H1 (cell line): Measurements from ENCODE around the gene SMAD6. TPM values are rescaled to one million over a fixed set of nuclear protein-coding genes. Genes with fewer than 3 reads are reported as not detected.

Experiments used
- FOSL1 ChIP-seq: IDR thresholded peaks from 2 replicates; pipeline ENCODE4 v1.6.1; 2011; ENCODE audit warnings: mild to moderate bottlenecking, low read depth, low read length, moderate library complexity; ENCODE audit not compliant: insufficient read depth
- KDM5A ChIP-seq: fragments of 200-600 bp; IDR thresholded peaks from 2 replicates; pipeline ENCODE4 v1.7.1; 2012; ENCODE audit warnings: mild to moderate bottlenecking, low read length, inconsistent platforms, mixed read lengths
- PHF8 ChIP-seq: fragments of 200-600 bp; sonication (generic); conservative IDR thresholded peaks from 2 replicates; pipeline ENCODE4 v1.7.1; 2012; ENCODE audit warnings: low read depth, mild to moderate bottlenecking, inconsistent platforms, low read length, moderate library complexity
- SIX5 ChIP-seq: IDR thresholded peaks from 2 replicates; pipeline ENCODE4 v1.6.1; 2011; ENCODE audit warnings: mild to moderate bottlenecking, low read depth, low read length
- TAF7 ChIP-seq: optimal IDR thresholded peaks from 2 replicates; pipeline ENCODE3; 2011; ENCODE audit warnings: low read depth, mild to moderate bottlenecking, inconsistent platforms, low read length, moderate library complexity, borderline replicate concordance
- polyA plus RNA-seq, 7 experiments: library from polyadenylated mRNA; depleted of rRNA in 3 of 7; stranded (reverse) in 5 of 7; unstranded in 2 of 7; fragments of >200 nt in 5 of 7; fragments of 200-250 nt in 2 of 7; gene quantifications; 1 replicate in 5 of 7; 2 replicates in 1 of 7; 4 replicates in 1 of 7; pipeline versions ENCODE4 v1.2.1 to v1.2.3, GENCODE V29; 2011 to 2013; ENCODE audit warnings: missing spikeins in 2 of 7, mixed read lengths in 2 of 7
- total RNA-seq: library from RNA; stranded (reverse); fragmentation: NEBNext Ultra II Directional; extraction: Animal tissue kit (Norgen Biotek cat#: 25700); gene quantifications from 2 replicates; pipeline ENCODE4 v1.2.1, GENCODE V29; 2021
- TF ChIP-seq, protein P1 (sequence below), 3 experiments: IDR thresholded peaks; 1 replicate in 2 of 3; 2 replicates in 1 of 3; pipeline versions ENCODE4 v1.5.1 to v1.6.1; 2011; ENCODE audit warnings: low read length in 3 of 3, mild to moderate bottlenecking in 3 of 3, inconsistent platforms in 2 of 3, low read depth in 1 of 3, moderate library complexity in 1 of 3; ENCODE audit not compliant: insufficient read depth in 1 of 3; ENCODE audit errors: control extremely low read depth in 1 of 3
- TF ChIP-seq, protein P2 (sequence below): IDR thresholded peaks from 2 replicates; pipeline ENCODE4 v1.6.1; 2011; ENCODE audit warnings: low read depth, mild to moderate bottlenecking, low read length; ENCODE audit not compliant: insufficient read depth
- TF ChIP-seq, protein P3 (sequence below): IDR thresholded peaks from 2 replicates; pipeline ENCODE4 v1.6.1; 2012; ENCODE audit warnings: inconsistent platforms

Gene SMAD6
- total and polyA plus RNA-seq, 2 of the 8 experiments (the other 6 are each of a cell fraction or from before 2014, with no cell fraction given) = 1.8 to 7.0 TPM

DNA sequence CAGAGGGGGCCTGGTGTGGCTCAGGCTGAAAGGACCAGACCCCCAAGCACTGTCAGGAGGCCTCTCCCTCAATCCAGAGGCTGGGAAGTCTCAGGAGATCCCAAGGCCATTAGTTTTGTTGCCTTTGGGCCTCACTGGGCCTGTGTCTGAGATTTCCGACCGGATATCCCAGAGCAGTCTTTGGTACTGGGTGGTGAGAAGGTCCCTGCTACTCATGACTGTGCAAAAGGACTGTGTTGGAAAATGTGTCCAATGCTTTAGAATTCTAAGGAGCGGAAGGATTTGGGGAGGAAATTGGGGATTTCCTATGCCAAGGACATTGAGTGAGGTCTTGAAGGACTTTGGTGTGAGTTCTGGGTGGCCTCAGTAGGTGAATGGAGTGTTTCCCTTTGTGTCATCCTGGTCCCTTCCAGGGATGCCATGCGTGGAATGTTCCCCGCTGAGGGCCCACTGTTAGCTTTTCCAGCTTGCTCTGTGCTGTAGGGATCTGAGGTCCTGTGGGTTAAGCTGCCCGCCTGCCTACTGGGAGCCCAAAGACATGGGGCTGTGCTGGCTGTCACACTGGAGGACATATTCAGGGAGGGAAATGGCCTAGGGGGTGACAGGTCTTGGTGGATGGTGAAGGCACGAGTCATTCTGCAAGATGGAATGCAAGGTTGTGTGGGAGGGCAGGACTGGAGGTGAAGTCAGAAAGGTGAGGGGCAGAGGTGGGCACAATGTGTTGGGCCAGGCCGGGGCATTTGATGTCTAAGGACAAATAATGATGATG is 16.4 kb downstream of the SMAD6 start (continued):
- TF ChIP-seq, protein P1, sequence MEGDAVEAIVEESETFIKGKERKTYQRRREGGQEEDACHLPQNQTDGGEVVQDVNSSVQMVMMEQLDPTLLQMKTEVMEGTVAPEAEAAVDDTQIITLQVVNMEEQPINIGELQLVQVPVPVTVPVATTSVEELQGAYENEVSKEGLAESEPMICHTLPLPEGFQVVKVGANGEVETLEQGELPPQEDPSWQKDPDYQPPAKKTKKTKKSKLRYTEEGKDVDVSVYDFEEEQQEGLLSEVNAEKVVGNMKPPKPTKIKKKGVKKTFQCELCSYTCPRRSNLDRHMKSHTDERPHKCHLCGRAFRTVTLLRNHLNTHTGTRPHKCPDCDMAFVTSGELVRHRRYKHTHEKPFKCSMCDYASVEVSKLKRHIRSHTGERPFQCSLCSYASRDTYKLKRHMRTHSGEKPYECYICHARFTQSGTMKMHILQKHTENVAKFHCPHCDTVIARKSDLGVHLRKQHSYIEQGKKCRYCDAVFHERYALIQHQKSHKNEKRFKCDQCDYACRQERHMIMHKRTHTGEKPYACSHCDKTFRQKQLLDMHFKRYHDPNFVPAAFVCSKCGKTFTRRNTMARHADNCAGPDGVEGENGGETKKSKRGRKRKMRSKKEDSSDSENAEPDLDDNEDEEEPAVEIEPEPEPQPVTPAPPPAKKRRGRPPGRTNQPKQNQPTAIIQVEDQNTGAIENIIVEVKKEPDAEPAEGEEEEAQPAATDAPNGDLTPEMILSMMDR (IDR thresholded peaks at IDR 0.05; ENCODE audit: control extremely low read depth in 1 of 3, insufficient read depth in 1 of 3, low read depth in 1 of 3, low read length in 3 of 3) = no peak
- TF ChIP-seq FOSL1 = no peak
- no peak for TF ChIP-seq TAF7
- TF ChIP-seq SIX5 = no peak
- no peak for TF ChIP-seq PHF8
- TF ChIP-seq, protein P2, sequence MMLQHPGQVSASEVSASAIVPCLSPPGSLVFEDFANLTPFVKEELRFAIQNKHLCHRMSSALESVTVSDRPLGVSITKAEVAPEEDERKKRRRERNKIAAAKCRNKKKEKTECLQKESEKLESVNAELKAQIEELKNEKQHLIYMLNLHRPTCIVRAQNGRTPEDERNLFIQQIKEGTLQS = no peak
- TF ChIP-seq KDM5A = no peak
- TF ChIP-seq, protein P3, sequence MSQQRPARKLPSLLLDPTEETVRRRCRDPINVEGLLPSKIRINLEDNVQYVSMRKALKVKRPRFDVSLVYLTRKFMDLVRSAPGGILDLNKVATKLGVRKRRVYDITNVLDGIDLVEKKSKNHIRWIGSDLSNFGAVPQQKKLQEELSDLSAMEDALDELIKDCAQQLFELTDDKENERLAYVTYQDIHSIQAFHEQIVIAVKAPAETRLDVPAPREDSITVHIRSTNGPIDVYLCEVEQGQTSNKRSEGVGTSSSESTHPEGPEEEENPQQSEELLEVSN = no peak
